Stromal cell of bone marrow (primary cell): ENCODE results near the gene HAUS2.
A peak's percentile ranks its signal among the peaks of the same experiment; 100 is the strongest.
"Not testable (repeated sequence)": the region's sequence is repeated elsewhere in the genome, so short reads cannot be mapped to it uniquely, and the experiment has no call there.

Experiments
- DNase-seq: peaks from one replicate; pipeline ENCODE4 v3.0.0-alpha.2; 2012; ENCODE audit warnings: low read depth

HAUS2 gene

GRCh38 chr15:42548249-42549031 lies at the start of gene HAUS2, which contains the start of gene LRRC57:
HAUS2 (plus strand) TSS chr15:42548838; CDS start chr15:42548873, 35 bp downstream.
LRRC57 (minus strand) TSS chr15:42548793; CDS start chr15:42548434, 359 bp downstream.
- peak; percentile 50 for DNase-seq

- no peak for DNase-seq
These were observed 48.6 kb upstream of the HAUS2 start for GRCh38 chr15:42499858-42500609.

- DNase-seq: no peak
These were observed 46.2 kb upstream of the HAUS2 start for GRCh38 chr15:42502477-42502876.

GRCh38 chr15:42503825-42504224 lies 44.8 kb upstream of the HAUS2 start:
- no peak for DNase-seq

GRCh38 chr15:42504631-42505030 lies 44.0 kb upstream of the HAUS2 start:
- DNase-seq: no peak

- no peak for DNase-seq
These were observed 41.1 kb upstream of the HAUS2 start for GRCh38 chr15:42507514-42507913.

GRCh38 chr15:42508263-42508690 lies 40.4 kb upstream of the HAUS2 start:
- DNase-seq: no peak

- DNase-seq: no peak
These were observed 38.2 kb upstream of the HAUS2 start for GRCh38 chr15:42510258-42511006.

GRCh38 chr15:42511007-42511391 lies 37.6 kb upstream of the HAUS2 start:
- DNase-seq: no peak

- no peak for DNase-seq
These were observed 25.3 kb upstream of the HAUS2 start for GRCh38 chr15:42523331-42523730.

GRCh38 chr15:42528970-42529369 lies 19.7 kb upstream of the HAUS2 start:
- no peak for DNase-seq

- DNase-seq: no peak
These were observed 15.4 kb upstream of the HAUS2 start for GRCh38 chr15:42533246-42533645.

GRCh38 chr15:42544853-42545629 lies 3.6 kb upstream of the HAUS2 start:
- no peak for DNase-seq

GRCh38 chr15:42547918-42548248 lies 755 bp upstream of the HAUS2 start:
- DNase-seq: peak; percentile 11

GRCh38 chr15:42549032-42549491 lies 424 bp downstream of the HAUS2 start:
- DNase-seq: no peak

GRCh38 chr15:42549741-42550392 lies 1.2 kb downstream of the HAUS2 start:
- DNase-seq: no peak

GRCh38 chr15:42553554-42553953 lies 4.9 kb downstream of the HAUS2 start:
- DNase-seq: no peak

- not testable (repeated sequence) for DNase-seq
These were observed 8.0 kb downstream of the HAUS2 start for GRCh38 chr15:42556550-42557207.

- no peak for DNase-seq
These were observed 10.1 kb downstream of the HAUS2 start for GRCh38 chr15:42558739-42559138.

GRCh38 chr15:42575188-42576039 lies 26.8 kb downstream of the HAUS2 start, which contains the start of gene STARD9:
STARD9 (plus strand) TSS chr15:42575606; CDS start chr15:42575716, 110 bp downstream.
- peak; percentile 97 for DNase-seq
